ENCODE results near the gene WDFY4.

Gene WDFY4

DNA sequence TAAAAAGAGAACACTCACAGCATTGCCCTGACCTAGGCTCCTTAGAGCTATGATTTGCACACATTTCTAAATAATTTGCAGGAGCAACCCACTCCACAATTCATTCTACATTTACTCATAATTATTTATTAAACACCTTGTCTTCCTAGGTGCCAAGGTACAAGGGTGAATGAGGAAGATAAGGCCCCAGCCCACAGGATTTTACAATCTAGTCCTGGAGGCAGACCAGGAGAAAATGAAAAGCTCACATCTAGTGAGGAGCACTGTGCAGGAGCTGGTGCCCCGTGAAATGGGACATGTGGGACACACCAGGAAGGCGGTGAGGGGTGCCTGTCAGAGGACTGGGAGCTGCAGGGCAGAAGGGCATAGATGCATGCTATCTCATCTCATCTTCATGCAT lies 314.7 kb downstream of the WDFY4 start:
- H3K4me1 ChIP-seq (ENCODE audit: control insufficient read depth in 2 of 2, insufficient read depth in 2 of 2, low read length in 2 of 2): no peaks in the 10 kb centered on the region
- no peaks in the 10 kb centered on the region for H3K27me3 ChIP-seq (ENCODE audit: control insufficient read depth in 2 of 2, insufficient read depth in 2 of 2, low read length in 2 of 2)
- no peak overlapping the region for H3K4me3 ChIP-seq (ENCODE audit: low read length in 2 of 2)
- H3K9ac ChIP-seq (ENCODE audit: low read depth in 1 of 2, low read length in 2 of 2): no peak overlapping the region
- H3K27ac ChIP-seq (ENCODE audit: low read depth in 2 of 2, low read length in 2 of 2): no peak overlapping the region
- H3K36me3 ChIP-seq (ENCODE audit: control insufficient read depth in 2 of 2, insufficient read depth in 2 of 2, low read length in 2 of 2): no peaks in the 10 kb centered on the region
- H3K9me3 ChIP-seq (ENCODE audit: control insufficient read depth in 2 of 2, low read length in 2 of 2): no peaks in the 10 kb centered on the region

DNA sequence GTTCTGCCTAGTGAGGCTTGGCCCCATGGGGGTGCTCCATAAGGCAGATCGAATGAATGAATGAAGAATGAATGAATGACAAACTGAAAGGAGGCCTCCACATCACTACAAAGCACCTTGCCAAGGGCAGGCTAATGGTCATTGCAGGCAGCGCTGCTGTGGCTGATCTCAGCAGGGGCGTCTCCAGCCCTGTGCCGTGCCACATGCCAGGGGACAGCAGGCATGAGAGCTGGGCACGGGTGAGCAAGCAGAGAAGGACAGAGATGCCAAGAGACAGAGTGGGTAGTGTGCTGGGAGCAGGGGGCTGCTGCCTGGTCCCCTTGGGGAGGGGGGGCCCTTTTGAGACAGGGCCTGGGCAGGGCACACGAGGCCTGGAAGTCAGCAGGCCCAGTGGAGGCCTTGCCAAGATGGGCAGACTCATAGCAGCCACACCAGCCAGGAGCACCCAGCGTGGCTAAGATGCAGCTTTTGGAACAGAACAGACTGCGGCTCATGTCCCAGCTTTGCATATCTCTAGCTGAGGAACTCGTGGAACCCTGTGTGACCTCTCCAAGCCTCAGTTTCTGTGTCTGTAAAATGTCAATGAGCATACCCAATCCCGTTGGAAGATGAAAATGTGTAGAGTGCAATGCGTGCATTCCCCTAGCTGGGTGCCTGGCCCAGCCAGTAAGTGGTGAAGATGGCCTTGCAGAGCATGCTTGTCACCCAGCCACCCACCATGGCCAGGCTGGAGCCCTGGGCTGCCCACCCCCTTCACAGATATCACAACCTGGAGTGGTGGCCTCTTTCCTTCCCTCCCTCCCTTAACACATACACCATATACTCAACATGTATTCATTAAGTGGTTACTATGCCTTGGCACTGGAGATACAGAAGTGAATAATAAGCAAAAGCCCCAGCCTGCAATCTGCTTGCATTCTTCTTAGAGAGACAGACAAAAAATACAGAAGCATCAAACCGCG lies 316.0 kb downstream of the WDFY4 start:
- Histone ChIP-seq H3K36me3 (ENCODE audit: control insufficient read depth in 2 of 2, insufficient read depth in 2 of 2, low read length in 2 of 2) (no peaks in the 10 kb centered on the region), H3K4me3 (ENCODE audit: low read length in 2 of 2) (no peak overlapping the region), H3K9me3 (ENCODE audit: control insufficient read depth in 2 of 2, low read length in 2 of 2) (no peaks in the 10 kb centered on the region), H3K27me3 (ENCODE audit: control insufficient read depth in 2 of 2, insufficient read depth in 2 of 2, low read length in 2 of 2) (no peaks in the 10 kb centered on the region), H3K9ac (ENCODE audit: low read depth in 1 of 2, low read length in 2 of 2) (no peak overlapping the region), H3K27ac (ENCODE audit: low read depth in 2 of 2, low read length in 2 of 2) (no peak overlapping the region), H3K4me1 (ENCODE audit: control insufficient read depth in 2 of 2, insufficient read depth in 2 of 2, low read length in 2 of 2) (no peaks in the 10 kb centered on the region)

DNA sequence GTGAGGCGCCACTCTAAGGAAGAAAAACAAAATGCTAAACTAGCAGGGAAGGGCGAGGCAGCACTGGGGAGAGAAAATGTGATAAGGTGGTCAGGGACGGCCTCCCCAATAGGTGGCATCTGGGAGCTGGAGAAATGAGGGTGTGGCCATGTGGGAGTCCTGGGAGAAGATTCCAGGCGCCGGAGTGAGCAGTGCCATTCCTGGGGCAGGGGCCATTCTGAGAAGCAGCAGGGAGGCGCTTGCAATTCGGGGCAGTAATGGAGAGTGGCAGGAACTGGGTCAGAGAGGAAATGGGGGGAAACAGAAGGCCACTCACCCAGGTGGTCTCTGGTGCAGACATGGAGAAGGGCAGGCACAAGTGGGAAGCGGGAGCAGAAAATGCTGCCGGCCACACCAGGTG lies 316.7 kb downstream of the WDFY4 start:
- H3K4me3 ChIP-seq (ENCODE audit: low read length in 2 of 2): no peak overlapping the region
- H3K4me1 ChIP-seq (ENCODE audit: control insufficient read depth in 2 of 2, insufficient read depth in 2 of 2, low read length in 2 of 2): no peaks in the 10 kb centered on the region
- no peaks in the 10 kb centered on the region for H3K9me3 ChIP-seq (ENCODE audit: control insufficient read depth in 2 of 2, low read length in 2 of 2)
- no peaks in the 10 kb centered on the region for H3K36me3 ChIP-seq (ENCODE audit: control insufficient read depth in 2 of 2, insufficient read depth in 2 of 2, low read length in 2 of 2)
- no peak overlapping the region for H3K9ac ChIP-seq (ENCODE audit: low read depth in 1 of 2, low read length in 2 of 2)
- no peak overlapping the region for H3K27ac ChIP-seq (ENCODE audit: low read depth in 2 of 2, low read length in 2 of 2)
- no peaks in the 10 kb centered on the region for H3K27me3 ChIP-seq (ENCODE audit: control insufficient read depth in 2 of 2, insufficient read depth in 2 of 2, low read length in 2 of 2)

DNA sequence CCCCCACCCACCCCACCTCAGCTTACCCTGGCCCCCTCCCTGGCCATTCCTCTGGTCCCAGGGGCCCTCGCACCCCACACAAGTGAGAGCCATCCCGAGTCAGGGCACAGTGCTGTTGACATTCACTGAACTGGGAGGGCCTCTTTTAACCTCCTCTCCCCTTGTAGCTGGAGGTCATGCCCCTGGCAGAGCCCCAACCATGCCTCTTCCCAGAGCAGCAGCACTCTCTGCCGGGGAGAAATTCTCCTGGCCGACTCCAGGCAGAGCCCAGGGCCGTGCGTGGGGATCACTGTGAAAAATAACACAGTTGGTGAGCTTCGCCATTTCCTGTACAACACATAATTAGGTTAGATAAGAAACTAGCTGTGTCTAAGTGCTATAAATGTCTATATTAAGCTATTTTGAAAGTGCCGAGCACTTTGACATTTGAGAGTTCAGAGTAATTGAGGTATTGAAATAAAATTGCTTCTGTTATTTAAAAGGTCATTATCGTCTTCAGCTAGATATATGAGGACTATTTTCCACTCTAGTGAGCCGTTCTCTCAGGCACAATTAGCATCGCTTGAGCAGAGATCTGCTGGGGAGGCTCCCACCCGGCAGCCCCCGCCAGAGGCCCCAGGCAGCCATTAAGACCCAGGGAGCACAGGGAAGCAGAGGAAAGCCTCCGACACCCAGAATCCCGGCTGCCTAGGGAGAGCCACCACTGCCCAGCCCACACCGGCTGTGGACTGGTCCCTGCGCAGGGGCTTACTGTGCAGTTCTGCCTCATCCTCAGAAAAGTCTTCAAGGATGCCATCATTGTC lies 317.4 kb downstream of the WDFY4 start:
- Histone ChIP-seq H3K9me3 (ENCODE audit: control insufficient read depth in 2 of 2, low read length in 2 of 2) (no peaks in the 10 kb centered on the region), H3K36me3 (ENCODE audit: control insufficient read depth in 2 of 2, insufficient read depth in 2 of 2, low read length in 2 of 2) (no peaks in the 10 kb centered on the region), H3K27ac (ENCODE audit: low read depth in 2 of 2, low read length in 2 of 2) (no peak overlapping the region), H3K27me3 (ENCODE audit: control insufficient read depth in 2 of 2, insufficient read depth in 2 of 2, low read length in 2 of 2) (no peaks in the 10 kb centered on the region), H3K4me3 (ENCODE audit: low read length in 2 of 2) (no peak overlapping the region), H3K9ac (ENCODE audit: low read depth in 1 of 2, low read length in 2 of 2) (no peak overlapping the region), H3K4me1 (ENCODE audit: control insufficient read depth in 2 of 2, insufficient read depth in 2 of 2, low read length in 2 of 2) (no peaks in the 10 kb centered on the region)

DNA sequence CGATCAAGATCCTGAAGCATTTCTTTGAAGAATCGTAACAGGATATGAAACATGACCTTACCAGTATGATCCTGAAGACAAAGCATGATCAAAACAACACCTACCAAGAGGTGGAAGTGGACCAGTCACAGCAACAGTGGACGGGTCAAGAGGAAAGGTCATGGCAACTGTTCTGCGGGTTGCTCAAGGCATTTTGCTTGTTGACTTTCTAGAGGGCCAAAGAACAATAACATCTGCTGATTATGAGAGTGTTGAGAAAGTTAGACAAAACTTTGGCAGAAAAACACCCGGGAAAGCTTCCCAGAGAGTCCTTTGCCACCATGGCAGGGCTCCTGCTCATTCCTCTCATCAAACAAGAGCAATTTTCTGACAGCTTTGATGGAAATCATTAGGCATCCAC lies 320.6 kb downstream of the WDFY4 start:
- H3K27ac ChIP-seq (ENCODE audit: low read depth in 2 of 2, low read length in 2 of 2): no peak overlapping the region
- peaks cover 0 to 16% of the 10 kb centered on the region in 2 donors for H3K4me1 ChIP-seq (ENCODE audit: control insufficient read depth in 2 of 2, insufficient read depth in 2 of 2, low read length in 2 of 2)
- H3K4me3 ChIP-seq (ENCODE audit: low read length in 2 of 2): no peak overlapping the region
- H3K9me3 ChIP-seq (ENCODE audit: control insufficient read depth in 2 of 2, low read length in 2 of 2): no peaks in the 10 kb centered on the region
- H3K36me3 ChIP-seq (ENCODE audit: control insufficient read depth in 2 of 2, insufficient read depth in 2 of 2, low read length in 2 of 2): no peaks in the 10 kb centered on the region
- no peak overlapping the region for H3K9ac ChIP-seq (ENCODE audit: low read depth in 1 of 2, low read length in 2 of 2)
- H3K27me3 ChIP-seq (ENCODE audit: control insufficient read depth in 2 of 2, insufficient read depth in 2 of 2, low read length in 2 of 2): no peaks in the 10 kb centered on the region

DNA sequence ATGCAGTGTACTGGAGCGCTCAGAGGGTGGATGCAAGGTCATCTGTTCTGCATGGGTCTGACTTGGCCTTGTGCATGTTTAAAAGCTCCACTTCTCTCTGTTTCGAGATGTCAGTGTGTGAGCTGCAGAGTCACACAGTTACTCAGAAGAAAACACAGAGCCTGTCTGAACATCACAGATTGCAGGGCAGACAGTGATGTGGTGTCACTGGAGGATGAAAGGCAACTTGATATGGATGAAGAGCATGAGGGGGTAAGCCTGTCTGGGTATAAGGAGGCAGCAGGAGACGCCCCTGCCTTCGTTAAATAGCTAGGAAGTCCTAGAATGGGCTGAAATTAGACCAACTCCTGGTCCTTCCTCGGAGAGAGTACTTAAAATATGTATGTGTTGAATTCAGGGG lies 322.5 kb downstream of the WDFY4 start:
- Histone ChIP-seq H3K9me3 (ENCODE audit: control insufficient read depth in 2 of 2, low read length in 2 of 2) (no peaks in the 10 kb centered on the region), H3K4me1 (ENCODE audit: control insufficient read depth in 2 of 2, insufficient read depth in 2 of 2, low read length in 2 of 2) (peaks cover 0 to 18% of the 10 kb centered on the region in 2 donors), H3K27ac (ENCODE audit: low read depth in 2 of 2, low read length in 2 of 2) (no peak overlapping the region), H3K9ac (ENCODE audit: low read depth in 1 of 2, low read length in 2 of 2) (no peak overlapping the region), H3K36me3 (ENCODE audit: control insufficient read depth in 2 of 2, insufficient read depth in 2 of 2, low read length in 2 of 2) (no peaks in the 10 kb centered on the region), H3K4me3 (ENCODE audit: low read length in 2 of 2) (no peak overlapping the region), H3K27me3 (ENCODE audit: control insufficient read depth in 2 of 2, insufficient read depth in 2 of 2, low read length in 2 of 2) (no peaks in the 10 kb centered on the region)

DNA sequence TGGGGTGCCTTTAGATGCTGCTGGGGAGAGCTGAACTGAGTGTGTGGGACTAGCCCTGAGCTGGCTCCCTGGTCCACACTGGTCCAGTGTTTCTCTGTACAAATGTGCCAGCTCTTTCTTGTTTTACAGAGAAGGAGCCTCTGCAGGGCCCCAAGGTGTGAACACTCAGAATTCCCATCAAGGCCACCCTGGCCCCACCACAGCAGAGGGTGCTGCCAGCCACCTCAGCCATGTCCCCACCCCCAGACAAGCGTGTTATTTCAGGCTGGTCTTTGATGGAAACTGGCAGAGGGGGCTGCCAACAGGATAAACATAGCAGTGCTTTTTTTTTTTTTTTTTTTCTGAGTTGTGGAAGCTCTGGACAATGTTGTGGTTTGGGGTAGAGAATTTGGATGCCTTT lies 323.4 kb downstream of the WDFY4 start:
- Histone ChIP-seq H3K9me3 (ENCODE audit: control insufficient read depth in 2 of 2, low read length in 2 of 2) (no peaks in the 10 kb centered on the region), H3K27ac (ENCODE audit: low read depth in 2 of 2, low read length in 2 of 2) (no peak overlapping the region), H3K27me3 (ENCODE audit: control insufficient read depth in 2 of 2, insufficient read depth in 2 of 2, low read length in 2 of 2) (no peaks in the 10 kb centered on the region), H3K4me3 (ENCODE audit: low read length in 2 of 2) (no peak overlapping the region), H3K36me3 (ENCODE audit: control insufficient read depth in 2 of 2, insufficient read depth in 2 of 2, low read length in 2 of 2) (no peaks in the 10 kb centered on the region), H3K4me1 (ENCODE audit: control insufficient read depth in 2 of 2, insufficient read depth in 2 of 2, low read length in 2 of 2) (peaks cover 0 to 18% of the 10 kb centered on the region in 2 donors), H3K9ac (ENCODE audit: low read depth in 1 of 2, low read length in 2 of 2) (no peak overlapping the region)

DNA sequence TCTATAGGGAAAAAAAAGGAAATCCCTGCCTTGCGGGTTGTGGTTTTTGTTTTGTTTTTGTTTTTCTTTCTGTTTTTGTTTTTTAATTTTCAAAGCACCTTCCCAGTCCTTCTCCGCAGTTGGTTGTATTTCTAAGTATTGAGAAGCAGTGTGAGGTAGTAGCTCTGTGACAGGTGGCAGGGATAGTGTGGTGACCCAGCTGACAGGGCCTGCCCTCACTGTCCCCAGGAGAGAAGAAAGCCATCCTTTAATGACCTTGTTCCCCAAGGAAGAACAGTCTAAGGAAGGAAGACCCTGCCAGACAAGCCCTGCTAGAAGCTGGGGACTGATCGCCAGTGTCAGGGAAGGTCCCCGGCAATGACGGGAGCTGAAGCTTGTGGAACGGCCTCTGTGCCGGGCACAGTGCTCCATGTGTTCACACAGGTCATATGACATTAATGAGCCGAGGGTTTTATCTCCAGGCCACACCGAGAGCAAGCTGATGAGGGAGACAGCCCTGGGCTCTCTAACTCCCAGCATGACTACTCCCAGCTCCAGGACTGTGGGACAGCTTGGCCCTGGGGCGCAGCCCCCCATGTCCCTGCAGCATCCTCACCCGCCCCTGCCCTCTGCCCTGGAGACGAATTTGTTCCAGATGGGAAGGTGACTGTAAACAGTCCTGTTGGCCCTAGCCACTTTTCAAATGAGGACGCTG lies 324.0 kb downstream of the WDFY4 start:
- Histone ChIP-seq H3K9ac (ENCODE audit: low read depth in 1 of 2, low read length in 2 of 2) (no peak overlapping the region), H3K9me3 (ENCODE audit: control insufficient read depth in 2 of 2, low read length in 2 of 2) (no peaks in the 10 kb centered on the region), H3K27me3 (ENCODE audit: control insufficient read depth in 2 of 2, insufficient read depth in 2 of 2, low read length in 2 of 2) (no peaks in the 10 kb centered on the region), H3K4me3 (ENCODE audit: low read length in 2 of 2) (no peak overlapping the region), H3K27ac (ENCODE audit: low read depth in 2 of 2, low read length in 2 of 2) (no peak overlapping the region), H3K36me3 (ENCODE audit: control insufficient read depth in 2 of 2, insufficient read depth in 2 of 2, low read length in 2 of 2) (no peaks in the 10 kb centered on the region), H3K4me1 (ENCODE audit: control insufficient read depth in 2 of 2, insufficient read depth in 2 of 2, low read length in 2 of 2) (peaks cover 0 to 18% of the 10 kb centered on the region in 2 donors)

DNA sequence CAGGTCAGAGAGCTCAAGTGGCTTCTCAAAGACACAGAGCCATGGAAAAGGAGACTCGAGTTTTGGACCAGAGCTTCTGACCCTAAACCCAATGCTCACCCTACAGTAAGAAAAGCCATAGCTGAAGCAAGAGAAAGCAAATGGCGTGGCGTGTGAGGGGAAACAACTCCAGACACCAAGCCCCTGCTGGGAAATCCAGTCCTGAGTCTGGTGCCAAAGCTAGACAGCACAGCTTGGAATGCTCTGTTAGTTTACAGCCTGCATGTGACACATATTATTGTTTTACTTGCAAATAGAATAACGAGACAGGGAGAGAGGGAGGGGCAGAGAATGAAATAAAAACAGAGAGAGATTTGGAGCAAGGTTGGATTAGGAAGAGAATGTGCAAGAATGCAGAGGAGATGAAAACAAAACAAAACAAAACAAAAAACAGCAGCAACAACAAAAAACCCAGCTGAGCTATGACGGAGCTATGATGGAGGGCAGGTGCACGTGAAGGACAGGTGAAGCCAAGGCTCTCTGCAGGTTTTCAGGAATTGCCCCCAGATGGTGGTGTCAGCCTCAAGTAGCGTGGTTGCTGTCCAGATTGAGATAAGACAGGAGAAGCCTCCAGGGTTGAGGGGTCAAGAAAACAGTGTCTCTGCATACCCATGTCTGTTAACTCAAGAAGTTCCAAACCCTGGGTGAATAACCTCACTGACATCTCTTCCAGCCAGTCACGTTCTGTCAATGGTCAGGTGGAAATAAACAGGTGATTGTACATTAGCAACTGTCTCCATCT lies 324.7 kb downstream of the WDFY4 start:
- Histone ChIP-seq H3K9me3 (ENCODE audit: control insufficient read depth in 2 of 2, low read length in 2 of 2) (no peaks in the 10 kb centered on the region), H3K36me3 (ENCODE audit: control insufficient read depth in 2 of 2, insufficient read depth in 2 of 2, low read length in 2 of 2) (no peaks in the 10 kb centered on the region), H3K4me1 (ENCODE audit: control insufficient read depth in 2 of 2, insufficient read depth in 2 of 2, low read length in 2 of 2) (peaks cover 0 to 18% of the 10 kb centered on the region in 2 donors), H3K27me3 (ENCODE audit: control insufficient read depth in 2 of 2, insufficient read depth in 2 of 2, low read length in 2 of 2) (no peaks in the 10 kb centered on the region), H3K27ac (ENCODE audit: low read depth in 2 of 2, low read length in 2 of 2) (no peak overlapping the region), H3K9ac (ENCODE audit: low read depth in 1 of 2, low read length in 2 of 2) (no peak overlapping the region), H3K4me3 (ENCODE audit: low read length in 2 of 2) (no peak overlapping the region)
